ENCODE measurements around the gene APBA1. TPM values are rescaled to one million over a fixed set of nuclear protein-coding genes. Genes with fewer than 3 reads are reported as not detected.

Gene APBA1
- total and polyA plus RNA-seq, 2 of the 8 experiments (the other 6 are each of a cell fraction or from before 2014, with no cell fraction given): 0.36 to 0.60 TPM

DNA sequence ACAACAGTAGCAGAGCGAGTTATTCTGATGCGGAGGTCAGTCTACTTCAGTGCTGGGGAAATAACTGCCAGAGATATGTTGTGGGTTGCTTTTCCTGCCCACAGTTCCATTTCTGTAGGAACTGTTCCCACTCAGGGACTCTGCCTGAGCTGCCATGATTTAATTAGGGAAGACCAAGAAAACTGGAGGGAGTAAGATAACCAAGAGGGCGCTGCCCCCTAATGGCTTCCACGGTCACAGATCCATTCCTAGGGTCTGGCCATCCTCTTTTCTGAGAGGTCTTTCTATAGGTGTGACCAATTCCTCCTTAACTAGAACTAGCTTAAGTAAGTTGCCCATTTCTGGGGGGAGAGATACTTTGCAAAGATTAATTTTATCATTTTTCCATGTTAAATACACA is 125.9 kb downstream of the APBA1 start (continued):
- TF ChIP-seq CEBPB (IDR thresholded peaks at IDR 0.05; ENCODE audit: low read depth, low read length) (no peak), CREB1 (IDR thresholded peaks at IDR 0.05) (no peak), USF2 (IDR thresholded peaks at IDR 0.05; ENCODE audit: low read length) (no peak), EGR1 (IDR thresholded peaks at IDR 0.05; ENCODE audit: borderline replicate concordance, low read depth, low read length) (no peak), KDM5A (IDR thresholded peaks at IDR 0.05; ENCODE audit: low read length) (no peak), KDM1A (IDR thresholded peaks at IDR 0.05; ENCODE audit: borderline replicate concordance, low read length) (no peak), CTBP2 (IDR thresholded peaks at IDR 0.05; ENCODE audit: borderline replicate concordance, insufficient read depth, insufficient read length, low read length) (no peak)

Measured in H1 (cell line).